ENCODE results near the gene GNPTG.

GNPTG gene

GRCh38 chr16:1401758-1402154 lies 50.0 kb downstream of the GNPTG start:
- no peak for DNase-seq

DNA sequence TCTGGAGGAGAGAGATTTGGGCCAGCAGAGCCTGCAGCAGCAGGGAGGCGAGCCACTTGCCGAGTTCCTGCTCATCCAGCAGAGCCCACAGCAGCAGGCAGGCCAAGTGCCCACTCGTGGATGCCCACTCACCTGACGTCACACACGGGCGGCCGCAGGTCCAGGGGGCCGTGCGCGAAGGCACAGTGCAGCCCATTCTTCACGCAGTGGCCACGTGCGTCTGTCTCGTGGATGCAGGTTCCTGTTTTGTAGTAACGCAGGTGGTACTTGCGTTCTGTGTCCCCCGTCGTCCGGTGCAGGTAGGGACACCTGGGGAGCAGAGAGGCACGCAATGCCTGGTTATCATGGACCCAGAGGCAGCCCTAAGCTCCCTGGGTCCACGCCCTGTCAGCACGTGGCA lies 51.3 kb downstream of the GNPTG start:
- no peak for DNase-seq

GRCh38 chr16:1403733-1404132 lies 52.0 kb downstream of the GNPTG start:
- DNase-seq, result no peak

- DNase-seq, result no peak
These were observed 56.0 kb downstream of the GNPTG start for GRCh38 chr16:1407753-1408152.

DNA sequence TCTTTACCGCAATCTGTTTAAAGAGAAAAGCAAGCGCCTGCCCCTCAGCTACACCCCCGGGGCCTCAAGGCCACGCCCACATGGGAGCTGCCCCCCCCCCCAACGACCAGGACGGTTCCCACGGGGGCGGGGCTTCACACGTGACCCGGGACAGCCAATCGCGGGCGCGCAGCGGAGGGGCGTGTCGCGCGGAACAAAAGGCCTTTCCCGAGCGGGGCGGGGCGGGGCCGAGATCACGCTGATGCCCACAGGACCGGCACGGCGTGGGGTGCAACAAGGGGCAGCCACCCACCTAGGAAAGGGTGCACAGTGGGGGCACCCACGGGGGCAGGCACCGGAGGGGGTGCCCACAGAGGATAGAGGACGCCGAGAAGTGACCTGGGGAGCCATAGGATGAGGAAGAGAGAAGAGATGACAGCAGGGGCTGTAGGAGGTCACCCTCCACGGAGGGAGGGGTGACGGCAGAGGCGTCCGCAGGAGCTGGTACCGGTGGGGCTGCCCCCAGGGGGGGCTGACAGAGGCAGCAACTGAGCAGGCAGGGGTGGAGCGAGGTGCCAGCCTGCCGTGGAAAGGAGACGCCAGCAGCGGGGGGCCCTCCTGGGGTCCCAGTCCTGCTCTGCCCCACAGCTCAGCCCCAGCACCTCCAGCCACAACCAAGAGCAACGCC lies 56.6 kb downstream of the GNPTG start:
- DNase-seq, result no peak

DNA sequence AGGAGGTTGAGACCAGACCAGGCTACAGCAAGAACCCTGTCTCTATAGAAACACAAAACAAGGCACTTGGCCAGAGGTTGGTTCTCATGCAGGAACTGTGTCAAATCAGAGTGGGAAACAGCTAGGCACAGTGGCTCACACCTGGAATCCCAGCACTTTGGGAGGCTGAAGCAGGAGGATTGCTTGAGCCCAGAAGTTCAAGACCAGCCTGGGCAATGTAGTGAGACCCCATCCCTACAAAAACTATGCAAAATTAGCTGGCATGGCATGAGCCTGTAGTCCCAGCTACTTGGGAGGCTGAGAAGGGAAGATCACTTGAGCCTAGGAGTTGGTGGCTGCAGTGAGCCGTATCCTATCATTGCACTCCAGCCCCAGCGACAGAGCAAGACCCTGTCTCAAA lies 61.1 kb downstream of the GNPTG start:
- DNase-seq, result no peak
